ENCODE data around the gene LUZP2. TPM values are rescaled to one million over a fixed set of nuclear protein-coding genes. Genes with fewer than 3 reads are reported as not detected.

LUZP2 gene
- polyA plus RNA-seq, 1 donor = 0.71 TPM

DNA sequence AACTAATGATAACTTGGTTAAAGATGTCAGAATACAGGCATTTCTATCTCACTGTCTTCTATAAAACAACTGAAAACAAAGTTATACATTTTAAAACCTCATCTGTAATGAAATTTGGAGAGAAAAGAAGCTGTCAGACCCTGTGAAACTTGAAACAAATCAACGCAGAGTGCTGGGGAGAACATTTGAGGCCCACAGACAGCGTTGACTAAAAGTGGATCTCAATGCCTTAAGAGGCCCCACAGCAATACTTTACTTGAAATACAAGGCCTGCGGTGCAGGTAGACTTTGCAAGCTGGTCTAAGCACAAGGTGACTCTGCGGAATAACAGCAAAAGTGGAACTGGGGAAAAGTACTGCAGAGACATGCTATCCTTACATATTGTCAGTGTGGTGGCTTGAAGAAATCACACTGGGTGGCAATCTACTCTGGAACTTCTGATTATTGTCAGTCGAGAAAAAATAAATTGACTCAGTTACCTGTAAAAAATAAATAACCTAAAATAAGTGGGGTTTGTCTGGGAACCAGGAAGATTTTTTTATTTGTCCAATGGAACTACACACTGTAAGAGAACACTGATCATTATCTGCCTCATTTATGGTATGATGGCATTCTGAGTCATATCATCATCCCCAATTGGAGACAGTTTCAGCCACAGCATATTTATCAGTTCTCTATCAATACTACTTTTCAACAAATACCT, 138.9 kb downstream of the LUZP2 start:
- no peak for DNase-seq

DNA sequence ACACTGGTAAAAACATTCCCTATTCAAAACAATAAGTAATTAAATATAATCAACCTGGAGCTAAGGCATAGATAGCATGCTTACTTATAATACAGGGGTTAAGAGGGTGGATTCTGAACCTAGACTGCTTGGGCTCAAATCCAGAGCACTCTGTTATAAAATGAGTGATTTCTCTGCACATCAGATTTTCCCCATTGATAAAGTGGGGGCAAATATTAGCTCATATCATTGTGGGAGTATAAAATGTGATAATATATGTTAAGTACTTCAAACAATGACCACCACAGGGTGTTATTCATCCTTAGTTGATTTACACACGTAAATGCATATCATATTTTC, 139.4 kb downstream of the LUZP2 start:
- DNase-seq = no peak

DNA sequence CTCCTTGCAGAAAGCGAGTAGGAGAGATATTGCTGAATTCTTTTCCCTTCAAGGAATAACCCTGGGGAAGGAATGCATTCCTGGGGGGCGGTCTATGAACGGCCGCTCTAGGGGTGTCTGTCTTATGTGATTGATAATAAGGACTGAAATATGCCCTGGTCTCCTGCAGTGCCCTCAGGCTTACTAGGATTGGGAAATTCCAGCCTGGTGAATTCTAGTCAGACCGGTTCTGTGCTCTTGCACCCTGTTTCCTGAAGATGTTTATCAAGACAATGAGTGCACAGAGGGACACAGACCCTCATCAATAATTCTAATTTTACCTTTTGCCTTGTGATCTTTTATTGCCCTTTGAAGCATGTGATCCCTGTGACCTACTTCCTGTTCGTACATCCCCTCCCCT, 140.7 kb downstream of the LUZP2 start:
- DNase-seq = no peak

DNA sequence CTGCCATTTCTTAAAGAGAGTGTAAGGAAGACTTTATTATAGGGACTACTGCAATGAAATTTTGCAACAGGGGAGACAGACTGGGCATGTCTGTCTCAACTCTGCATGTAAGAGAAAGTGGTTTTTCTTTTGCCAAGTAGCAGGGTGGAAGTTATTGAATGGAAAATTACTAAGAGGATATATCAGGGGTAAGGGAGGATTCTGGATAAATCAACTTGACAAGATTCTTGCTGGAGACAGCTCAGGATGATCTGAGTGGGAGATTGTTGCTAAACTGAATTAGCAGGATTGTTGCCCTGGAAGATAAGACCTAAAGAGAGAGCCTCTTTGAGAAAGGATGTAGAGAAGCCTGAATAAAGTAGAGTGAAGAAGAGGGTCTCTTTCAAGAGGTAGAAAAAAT, 145.8 kb downstream of the LUZP2 start:
- no peak for DNase-seq

DNA sequence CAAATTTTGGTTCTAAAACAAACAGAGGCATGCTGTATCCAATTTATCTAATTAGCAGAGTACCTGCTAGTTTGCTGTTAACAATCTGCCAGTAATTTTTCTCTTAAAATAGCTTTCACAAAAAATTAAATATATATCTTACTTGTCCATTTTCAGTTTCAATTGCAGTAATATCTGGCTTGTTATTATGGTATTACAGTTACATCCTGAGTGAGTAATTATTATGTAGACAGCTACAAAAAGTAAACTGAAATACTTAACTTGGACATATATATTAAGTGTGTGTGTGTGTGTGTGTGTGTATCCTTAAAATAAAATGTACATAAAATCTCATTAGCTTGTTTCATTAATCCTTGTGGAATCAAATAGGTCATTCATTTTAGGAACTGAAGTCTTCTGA, 148.7 kb downstream of the LUZP2 start:
- DNase-seq = no peak

DNA sequence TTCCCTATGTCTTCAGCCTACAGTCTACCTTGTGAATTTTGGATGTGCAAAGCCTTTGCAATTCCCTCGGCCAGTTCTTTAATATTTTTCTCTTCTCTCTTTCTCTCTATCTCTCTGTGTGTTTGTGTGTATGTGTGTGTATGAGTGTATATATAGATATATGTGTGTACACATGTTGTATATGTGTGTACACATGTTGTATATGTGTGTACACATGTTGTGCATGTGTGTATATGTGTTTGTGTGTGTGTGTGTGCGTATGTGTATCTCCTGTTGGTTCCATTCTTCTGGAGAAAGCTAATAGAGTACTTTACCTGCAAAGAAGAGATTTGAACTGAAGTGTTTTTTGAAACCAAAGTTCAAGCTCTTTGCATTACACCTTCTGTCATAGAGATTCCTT, 155.0 kb downstream of the LUZP2 start:
- no peak for DNase-seq

DNA sequence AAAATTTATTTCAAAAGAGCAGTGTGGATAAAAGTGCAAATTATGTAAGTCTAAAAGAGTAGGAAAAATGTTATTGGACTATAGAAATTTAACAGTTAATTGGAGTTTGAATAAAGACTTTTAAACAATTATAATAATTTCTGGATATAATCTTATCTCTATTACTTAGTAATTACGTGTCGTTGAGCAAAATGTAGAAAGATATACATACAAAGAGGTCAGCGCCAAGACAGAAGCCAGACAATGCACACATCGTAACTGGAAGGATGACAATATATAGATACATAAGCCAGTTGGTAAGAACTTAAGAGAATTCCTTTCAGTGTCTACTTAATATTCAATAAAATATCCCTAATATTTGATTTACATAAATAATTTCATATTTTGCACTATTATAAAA, 157.0 kb downstream of the LUZP2 start:
- no peak for DNase-seq

DNA sequence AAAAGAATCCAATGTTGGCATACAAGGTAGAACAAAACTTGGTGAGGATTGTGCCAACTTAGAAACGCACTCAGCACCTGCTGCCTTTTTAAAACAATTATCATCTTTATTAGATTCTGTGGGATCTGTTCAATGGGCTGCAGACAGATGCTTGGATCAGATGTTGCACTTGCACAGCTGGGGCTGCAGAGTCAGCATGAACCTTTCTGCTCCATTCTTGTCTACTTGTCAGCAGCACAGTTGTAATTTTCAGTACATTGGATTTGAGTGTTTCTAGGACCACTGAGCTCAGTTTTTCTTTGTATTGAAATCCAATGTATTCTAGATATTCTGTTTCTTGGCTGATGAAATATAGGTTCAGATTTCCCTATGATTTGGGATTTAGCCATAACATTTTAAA, 164.5 kb downstream of the LUZP2 start:
- peak; percentile 6 for DNase-seq

DNA sequence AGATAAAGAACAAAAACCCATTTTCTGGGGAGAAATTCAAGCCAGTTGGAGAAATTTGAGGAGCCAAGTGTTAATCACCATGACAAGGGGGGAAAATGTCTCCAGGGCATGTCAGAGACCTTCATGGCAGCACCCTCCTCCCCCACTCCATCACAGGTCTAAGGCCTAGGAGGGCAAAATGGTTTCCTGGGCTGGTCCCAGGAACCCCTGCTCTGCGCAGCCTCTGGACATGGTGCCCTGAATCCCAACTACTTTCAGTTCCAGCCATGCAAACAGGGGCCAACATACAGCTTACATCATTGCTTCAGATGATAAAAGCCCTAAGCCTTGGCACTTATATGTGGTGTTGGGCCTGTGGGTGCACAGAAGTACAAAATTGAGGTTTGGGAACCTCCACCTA, 167.5 kb downstream of the LUZP2 start:
- DNase-seq = no peak

DNA sequence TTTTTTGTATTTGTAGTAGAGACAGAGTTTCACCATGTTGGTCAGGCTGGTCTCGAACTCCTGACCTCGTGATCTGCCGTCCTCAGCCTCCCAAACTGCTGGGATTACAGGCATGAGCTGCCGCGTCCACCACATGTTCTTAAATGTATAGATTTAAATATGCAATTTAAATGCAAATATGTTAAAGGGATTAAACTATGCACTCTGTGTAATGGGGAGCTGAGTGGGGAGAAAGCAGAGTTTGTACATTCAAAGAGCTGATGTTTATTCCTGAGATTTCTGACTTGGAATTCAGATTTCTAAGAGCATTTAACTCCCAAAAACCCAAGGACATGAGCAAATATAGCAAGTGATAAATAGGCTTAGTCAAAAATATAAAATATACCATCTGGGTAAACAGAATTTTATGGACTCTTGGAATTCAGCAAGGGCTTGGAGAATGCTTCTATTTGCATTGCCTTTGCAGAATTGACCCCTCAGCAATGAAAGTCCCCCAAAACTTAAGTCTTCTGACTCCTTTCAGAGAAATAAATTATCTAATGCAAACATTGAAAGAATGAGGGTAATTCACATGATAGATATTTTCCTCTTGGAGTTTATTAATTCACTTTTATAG, 170.6 kb downstream of the LUZP2 start:
- no peak for DNase-seq

DNA sequence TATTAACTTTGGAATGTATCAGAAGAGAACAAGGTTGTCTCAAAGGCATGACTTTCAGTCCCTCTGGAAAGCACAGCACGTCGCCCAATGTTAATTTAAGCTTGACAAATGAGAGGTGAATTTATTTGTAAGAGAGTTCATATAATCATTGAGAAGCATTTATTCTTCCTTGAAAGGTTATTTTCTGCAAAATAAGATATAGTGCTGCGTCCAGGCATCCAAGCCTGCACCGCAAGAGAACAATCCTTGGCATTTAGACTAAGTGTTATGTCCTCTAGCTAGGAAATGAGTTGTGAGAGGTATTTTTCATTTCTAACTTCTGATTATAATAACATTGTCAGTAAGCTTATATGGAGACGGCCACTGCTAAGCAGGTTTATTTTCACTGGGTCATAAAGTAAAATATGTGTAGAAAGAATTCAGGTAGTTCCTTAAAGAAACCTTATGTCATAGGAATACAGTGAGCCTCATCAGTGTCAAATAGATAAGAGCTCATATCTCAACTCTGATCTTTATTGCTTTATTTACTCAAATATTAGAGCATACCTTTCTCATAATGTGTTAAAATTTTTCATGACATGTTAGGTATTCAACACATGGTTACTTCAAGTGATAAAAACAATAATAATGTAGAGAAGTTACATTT, 182.0 kb downstream of the LUZP2 start:
- no peak for DNase-seq

DNA sequence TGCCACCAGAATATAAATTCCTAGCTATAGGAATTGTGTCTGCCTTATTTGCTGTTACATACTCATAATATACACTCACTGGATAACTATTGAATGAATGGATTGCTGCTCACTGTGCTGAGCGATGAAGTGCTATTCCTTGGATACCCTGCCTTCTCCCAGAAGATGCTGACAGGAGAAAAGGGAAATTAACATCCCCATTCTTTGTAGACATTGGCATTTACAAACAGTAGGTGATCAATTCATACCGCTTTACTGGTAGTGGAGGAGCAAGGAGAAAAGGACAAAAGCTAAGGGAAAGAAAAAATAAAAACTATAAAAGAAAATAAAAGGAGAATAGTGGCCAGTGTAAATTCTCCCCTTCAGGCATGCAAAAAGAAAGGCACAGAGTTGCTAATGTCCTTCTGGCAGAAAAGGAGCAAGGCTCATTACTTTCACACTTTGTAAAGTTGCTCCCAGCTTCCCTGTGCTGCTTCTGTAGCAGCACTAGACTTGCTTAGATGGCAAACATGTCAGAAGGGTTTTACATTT, 183.0 kb downstream of the LUZP2 start:
- no peak for DNase-seq

DNA sequence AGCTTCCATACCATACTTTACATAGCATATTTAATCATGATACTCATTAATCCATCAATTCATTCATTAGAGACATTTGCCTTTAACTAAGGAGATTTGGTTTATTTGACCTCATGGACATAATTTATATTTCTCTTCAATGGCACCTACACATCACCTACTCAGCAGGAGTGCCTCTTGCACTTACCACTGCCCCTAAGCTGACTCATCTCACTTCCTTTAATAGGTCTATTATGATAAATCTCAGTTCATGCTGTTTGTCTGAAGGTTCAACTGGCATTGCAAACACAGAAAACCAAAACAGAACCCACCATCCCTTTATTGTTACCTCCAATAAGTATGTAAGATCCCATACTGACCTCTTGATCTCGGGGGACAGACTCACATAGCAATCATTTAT, 186.7 kb downstream of the LUZP2 start:
- DNase-seq = no peak

DNA sequence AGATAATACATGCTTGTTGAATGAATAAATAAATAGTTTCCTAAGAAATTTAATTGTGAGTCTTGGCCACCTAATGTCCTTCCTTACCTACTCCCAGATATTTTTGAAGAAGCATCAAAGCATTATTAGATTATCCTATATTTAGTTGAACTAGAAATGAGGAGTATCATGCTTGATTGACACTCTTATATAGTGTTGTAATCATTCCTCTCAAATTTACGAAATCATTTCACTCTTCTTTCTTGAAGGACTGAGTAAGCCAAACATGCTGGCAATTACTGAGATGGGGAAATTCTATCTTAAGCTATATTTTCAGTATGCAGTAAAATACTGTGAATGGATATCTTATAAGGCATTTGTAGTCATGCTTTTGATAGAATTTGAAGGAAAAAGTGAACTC, 189.0 kb downstream of the LUZP2 start:
- no peak for DNase-seq

DNA sequence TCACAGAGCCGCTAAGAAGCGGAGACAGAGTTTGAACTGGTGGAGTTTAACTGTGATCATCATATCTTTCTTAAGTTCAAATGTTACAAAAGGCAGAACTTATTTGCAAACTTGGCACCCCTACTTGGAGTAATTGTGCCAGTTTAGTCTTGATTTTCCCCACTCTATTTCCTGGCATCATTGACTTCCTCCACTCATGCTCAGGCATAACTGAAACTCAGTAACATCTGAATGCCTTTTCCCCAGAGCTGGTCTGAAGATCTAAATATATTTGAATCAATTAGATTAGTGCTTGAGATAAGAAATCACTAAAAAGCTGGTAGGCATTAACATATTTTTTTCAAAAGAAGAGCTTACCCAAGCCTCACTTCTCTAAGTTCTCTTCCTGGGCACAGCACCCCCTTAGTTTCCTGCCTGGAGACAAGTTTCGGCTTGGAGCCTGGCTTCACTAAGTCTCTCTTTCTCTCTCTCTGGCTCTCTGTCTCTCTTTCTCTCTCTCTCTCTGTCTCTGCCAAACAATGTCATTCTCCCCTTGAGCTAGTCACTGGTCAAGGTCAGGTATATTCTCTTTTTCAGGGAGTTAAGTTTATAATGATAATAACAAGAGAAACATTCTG, 190.8 kb downstream of the LUZP2 start:
- no peak for DNase-seq

DNA sequence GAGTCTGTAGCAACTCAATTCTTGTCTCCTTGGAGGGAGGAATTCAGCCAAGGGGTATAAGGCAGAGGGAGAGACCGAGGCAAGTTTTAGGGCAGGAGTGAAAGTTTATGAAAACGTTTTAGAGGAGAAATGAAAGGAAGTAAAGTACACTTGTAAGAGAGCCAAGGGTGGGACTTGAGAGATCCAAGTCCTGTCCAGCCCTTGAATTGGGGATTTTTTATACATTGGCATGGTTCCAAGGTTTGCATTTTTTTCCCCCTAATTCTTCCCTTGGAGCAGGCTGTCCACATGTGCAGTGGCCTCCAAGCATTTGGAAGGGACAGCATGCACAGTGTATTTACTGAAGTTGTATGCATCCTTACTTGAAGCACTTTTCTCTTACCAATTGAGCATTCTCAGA, 192.1 kb downstream of the LUZP2 start:
- peak; percentile 9 for DNase-seq

DNA sequence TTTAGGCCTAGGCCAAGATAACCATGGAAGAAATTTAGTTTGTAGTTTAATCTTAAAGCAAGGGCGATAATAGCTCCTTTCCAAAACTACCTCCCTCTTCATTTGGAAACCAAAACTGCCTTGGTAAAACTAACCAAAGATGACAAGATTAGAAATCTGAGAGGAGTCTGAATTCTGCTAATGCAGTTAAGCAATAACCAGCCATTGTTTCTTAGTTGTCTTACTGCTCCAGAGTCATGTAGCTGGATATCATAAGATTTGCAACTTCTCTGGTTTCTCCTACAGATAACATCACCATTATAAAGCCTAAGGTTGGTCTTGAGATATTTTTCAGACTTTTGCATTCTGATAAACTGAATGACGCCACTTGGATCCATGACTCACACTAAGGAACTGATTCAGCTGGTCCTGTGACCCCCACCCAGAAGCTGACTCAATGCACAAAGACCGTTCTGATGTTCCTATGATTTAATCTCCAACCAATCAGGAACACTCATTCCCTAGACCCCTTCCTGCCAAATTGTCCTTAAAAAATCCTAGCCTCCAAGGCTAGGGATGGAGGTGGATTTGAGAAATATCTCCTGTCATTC, 200.8 kb downstream of the LUZP2 start:
- no peak for DNase-seq

DNA sequence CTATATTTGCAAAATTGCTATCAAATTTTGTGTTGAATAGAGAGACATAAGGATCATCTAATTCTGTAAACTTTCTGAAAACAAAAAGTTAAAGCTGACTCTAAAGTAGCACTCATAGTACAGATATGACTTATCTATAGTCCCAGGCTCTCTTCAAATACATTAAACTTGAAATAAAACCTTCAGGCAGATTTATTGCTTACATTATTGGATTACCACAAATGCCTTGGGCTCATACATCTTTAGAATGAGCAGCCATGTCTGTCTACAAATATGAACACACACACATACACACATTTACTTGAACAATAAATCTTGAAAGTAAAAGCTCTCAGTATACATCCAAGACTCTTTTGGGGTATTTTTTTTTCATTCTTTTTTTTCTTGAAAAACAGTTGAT, 207.9 kb downstream of the LUZP2 start:
- DNase-seq = no peak

DNA sequence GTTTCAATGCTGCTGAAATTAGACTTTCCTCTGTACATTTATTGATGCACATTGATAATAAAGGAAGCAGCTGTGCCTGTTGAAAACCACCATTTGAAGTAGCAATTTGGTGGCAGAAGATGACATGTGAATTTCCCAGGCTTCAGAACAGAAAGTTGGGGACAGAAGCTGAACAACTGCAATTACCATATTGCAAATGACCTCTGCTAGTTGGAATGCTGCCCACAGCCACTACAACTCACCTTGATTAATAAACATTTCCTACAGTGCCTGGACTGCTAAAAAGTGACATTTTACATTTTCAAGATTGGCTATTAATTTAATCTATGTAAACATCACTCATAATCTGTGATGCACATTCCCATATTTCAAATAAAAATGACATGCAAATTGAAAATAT, 208.6 kb downstream of the LUZP2 start:
- DNase-seq = no peak

DNA sequence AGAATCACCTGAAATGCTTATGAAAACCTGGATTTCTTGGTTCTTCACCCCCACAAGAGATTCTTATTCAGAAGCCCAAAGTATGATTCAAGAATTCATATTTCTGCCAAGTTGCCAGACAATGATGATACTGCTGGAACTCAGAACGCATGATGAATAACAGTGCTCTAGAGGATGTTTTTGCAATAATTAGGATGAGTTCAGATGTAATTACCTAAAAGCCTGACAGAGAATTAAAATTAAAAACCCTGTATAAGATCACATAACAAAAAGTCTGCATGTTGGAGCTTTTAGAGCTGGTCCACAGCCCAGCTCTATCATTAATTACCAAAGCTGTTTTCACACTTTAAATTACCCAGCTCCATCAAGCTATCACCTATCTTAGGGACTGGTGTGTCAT, 211.8 kb downstream of the LUZP2 start:
- DNase-seq = no peak

DNA sequence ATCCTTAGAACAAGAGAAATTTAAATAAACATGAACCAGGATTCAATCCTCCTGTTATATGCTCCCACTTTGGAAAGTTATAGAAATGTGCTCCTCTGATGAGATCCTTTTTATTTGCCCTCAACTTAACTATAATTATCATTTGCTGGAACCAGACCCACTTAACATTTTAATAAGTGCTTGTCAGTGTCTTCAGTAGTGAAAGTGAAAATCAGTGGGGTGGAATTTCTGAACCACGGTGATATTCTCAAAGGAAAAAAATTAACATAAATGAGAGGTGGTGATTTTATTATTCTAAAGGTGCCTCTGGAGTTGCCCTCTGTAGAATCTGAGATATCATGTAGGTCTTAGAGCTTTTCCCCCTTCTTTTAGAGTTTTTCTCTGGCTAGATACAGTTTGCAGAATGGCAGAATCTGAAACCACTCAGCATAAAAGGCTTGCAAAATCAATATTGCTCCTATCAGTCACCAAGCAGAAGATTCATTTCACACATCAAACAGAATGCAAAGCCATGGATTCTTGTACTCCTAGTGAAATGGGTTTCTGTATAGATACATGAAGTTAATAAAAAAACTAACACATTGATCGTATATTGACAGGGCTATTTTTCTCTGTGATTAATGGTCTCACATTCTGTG, 213.2 kb downstream of the LUZP2 start:
- no peak for DNase-seq

DNA sequence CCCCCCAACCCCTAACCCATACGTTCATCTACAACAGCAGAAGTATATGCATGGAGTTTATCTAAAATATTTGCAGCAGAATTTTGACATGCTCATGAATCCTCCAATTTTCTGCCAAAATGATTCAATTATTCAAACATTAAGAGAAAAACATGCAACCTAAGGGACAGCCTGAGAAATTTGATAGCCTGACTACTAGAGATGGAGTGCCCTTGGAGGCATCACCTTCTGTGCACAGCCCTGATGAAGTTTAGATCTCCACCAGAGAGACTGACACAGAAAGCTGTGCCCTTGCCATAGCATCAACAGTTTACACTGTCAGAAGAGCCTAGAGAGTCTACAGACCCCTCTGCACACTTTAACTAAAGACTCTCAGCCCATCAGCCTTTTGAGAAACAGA, 217.7 kb downstream of the LUZP2 start:
- DNase-seq = no peak

DNA sequence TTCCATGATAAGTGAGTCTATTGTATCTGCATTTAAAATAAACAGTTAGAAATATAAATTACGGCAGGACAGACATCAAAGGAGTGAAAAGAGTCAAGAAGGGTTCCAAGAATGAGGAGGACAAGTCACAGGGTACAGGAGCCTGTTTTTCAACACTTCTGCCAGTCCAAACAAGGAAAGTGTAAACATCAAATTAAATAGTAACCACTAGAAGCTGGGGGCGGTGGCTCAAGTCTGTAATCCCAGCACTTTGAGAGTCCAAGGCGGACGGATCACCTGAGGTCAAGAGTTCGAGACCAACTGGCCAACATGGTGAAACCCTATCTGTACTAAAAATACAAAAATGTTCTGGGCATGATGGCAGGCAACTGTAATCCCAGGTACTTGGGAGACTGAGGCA, 219.6 kb downstream of the LUZP2 start:
- DNase-seq = no peak
